ENCODE results near the gene CCDC47. TPM values are rescaled to one million over a fixed set of nuclear protein-coding genes. Genes with fewer than 3 reads are reported as not detected.

The CCDC47 gene
- total RNA-seq, 1 donor from 2014 or later: 76.2 TPM

- H3K27ac ChIP-seq: peak overlapping the region; percentile 68 to 80
- H3K4me1 ChIP-seq: peaks cover 6 to 9% of the 10 kb centered on the region in 2 donors
- H3K36me3 ChIP-seq: peaks cover 10 to 36% of the 10 kb centered on the region in 2 donors
- no peaks in the 10 kb centered on the region for H3K27me3 ChIP-seq
- no peaks in the 10 kb centered on the region for H3K9me3 ChIP-seq
- peak overlapping the region; percentile 63 to 73 for H3K4me3 ChIP-seq
- no peak for TF ChIP-seq CTCF (IDR thresholded peaks at IDR 0.05)
- DNase-seq (ENCODE audit: low spot score in 2 of 2): no peak
- intact Hi-C loops (cut with DNase I): loop anchor here (2.0 kb wide), 2 partner anchors 39 to 71 kb away; partner anchors contain the start of genes CCDC47 and STRADA
Observed at GRCh38 chr17:63701456-63701820, 72.0 kb downstream of the CCDC47 start.

GRCh38 chr17:63700528-63701455 lies 72.6 kb downstream of the CCDC47 start:
- intact Hi-C loops (cut with DNase I): loop anchor here (2.0 kb wide), 2 partner anchors 40 to 72 kb away; partner anchors contain the start of genes CCDC47 and STRADA
- Histone ChIP-seq H3K36me3 (peaks cover 7 to 30% of the 10 kb centered on the region in 2 donors), H3K27me3 (no peaks in the 10 kb centered on the region), H3K4me1 (peaks cover 6 to 9% of the 10 kb centered on the region in 2 donors), H3K4me3 (peak overlapping the region; percentile 63 to 73), H3K9me3 (no peaks in the 10 kb centered on the region), H3K27ac (peak overlapping the region; percentile 68 to 80)
- peak in 1 of 2 donors; percentile 88 for DNase-seq (ENCODE audit: low spot score in 2 of 2)
- peak in 2 of 3 experiments; percentile 10 to 25 for TF ChIP-seq CTCF (IDR thresholded peaks at IDR 0.05)

- peak within 1 kb of the TSS; percentile 68 to 80 for H3K27ac ChIP-seq
- H3K4me3 ChIP-seq: peak within 1 kb of the TSS; percentile 63 to 73
- no peak for TF ChIP-seq CTCF (IDR thresholded peaks at IDR 0.05)
- no peaks in the 10 kb centered on the region for H3K9me3 ChIP-seq
- H3K4me1 ChIP-seq: peaks cover 6 to 9% of the 10 kb centered on the region in 2 donors
- DNase-seq (ENCODE audit: low spot score in 2 of 2): peak in 1 of 2 donors; percentile 74
- H3K27me3 ChIP-seq: no peaks in the 10 kb centered on the region
- intact Hi-C loops (cut with DNase I): loop anchor here (2.0 kb wide), 3 partner anchors 41 to 77 kb away; partner anchors contain the start of genes CCDC47, MAP3K3 and STRADA
- peaks cover 6 to 21% of the 10 kb centered on the region in 2 donors for H3K36me3 ChIP-seq
Observed at GRCh38 chr17:63699638-63700527, 73.5 kb downstream of the CCDC47 start, which contains the start of gene LIMD2. Gene LIMD2, minus strand, starts transcription at chr17:63700125. Its CDS starts 827 bp downstream, at chr17:63699298.

- Histone ChIP-seq H3K4me1 (peaks cover 6 to 9% of the 10 kb centered on the region in 2 donors), H3K9me3 (no peaks in the 10 kb centered on the region), H3K27ac (peak overlapping the region; percentile 54 to 80), H3K27me3 (no peaks in the 10 kb centered on the region), H3K36me3 (peaks cover 13 to 19% of the 10 kb centered on the region in 2 donors), H3K4me3 (peak overlapping the region; percentile 63 to 73)
- DNase-seq (ENCODE audit: low spot score in 2 of 2): peak in 1 of 2 donors; percentile 79
- TF ChIP-seq CTCF (IDR thresholded peaks at IDR 0.05): no peak
- intact Hi-C loops (cut with DNase I): loop anchor here (2.0 kb wide), 1 partner anchor 76 kb away; the partner anchor contains the start of gene MAP3K3
Observed at GRCh38 chr17:63698886-63699637, 74.3 kb downstream of the CCDC47 start.

Data from ascending aorta (tissue), 2 donors.